ENCODE measurements around the gene ELP1. TPM values are rescaled to one million over a fixed set of nuclear protein-coding genes. Genes with fewer than 3 reads are reported as not detected.

Gene ELP1
- total RNA-seq, 1 donor from 2014 or later, result 46.6 TPM

- no peak for DNase-seq (ENCODE audit: low spot score, unreplicated experiment)
- TF ChIP-seq CTCF (IDR thresholded peaks at IDR 0.05; ENCODE audit: unreplicated experiment), result no peak
- no peak overlapping the region for H3K27ac Mint-ChIP-seq
- H3K9me3 Mint-ChIP-seq (ENCODE audit: low read depth), result no peaks in the 10 kb centered on the region
- peaks cover 20% of the 10 kb centered on the region for H3K36me3 Mint-ChIP-seq (ENCODE audit: insufficient read depth)
- no peak overlapping the region for H3K4me3 Mint-ChIP-seq (ENCODE audit: low read depth)
- peaks cover 10% of the 10 kb centered on the region for H3K4me1 Mint-ChIP-seq (ENCODE audit: low read depth)
- H3K27me3 Mint-ChIP-seq, result no peaks in the 10 kb centered on the region
Measured at GRCh38 chr9:108867116-108867515, 66.8 kb downstream of the ELP1 start.

- peaks cover 12% of the 10 kb centered on the region for H3K36me3 Mint-ChIP-seq (ENCODE audit: insufficient read depth)
- H3K4me3 Mint-ChIP-seq (ENCODE audit: low read depth), result no peak overlapping the region
- no peaks in the 10 kb centered on the region for H3K27me3 Mint-ChIP-seq
- H3K9me3 Mint-ChIP-seq (ENCODE audit: low read depth), result no peaks in the 10 kb centered on the region
- peaks cover 10% of the 10 kb centered on the region for H3K4me1 Mint-ChIP-seq (ENCODE audit: low read depth)
- TF ChIP-seq CTCF (IDR thresholded peaks at IDR 0.05; ENCODE audit: unreplicated experiment), result no peak
- no peak overlapping the region for H3K27ac Mint-ChIP-seq
- DNase-seq (ENCODE audit: low spot score, unreplicated experiment), result no peak
Measured at GRCh38 chr9:108866001-108866420, 67.9 kb downstream of the ELP1 start.

GRCh38 chr9:108865037-108865436 lies 68.9 kb downstream of the ELP1 start:
- no peaks in the 10 kb centered on the region for H3K9me3 Mint-ChIP-seq (ENCODE audit: low read depth)
- H3K4me1 Mint-ChIP-seq (ENCODE audit: low read depth), result peaks cover 10% of the 10 kb centered on the region
- no peak overlapping the region for H3K27ac Mint-ChIP-seq
- no peaks in the 10 kb centered on the region for H3K27me3 Mint-ChIP-seq
- no peak for DNase-seq (ENCODE audit: low spot score, unreplicated experiment)
- no peak overlapping the region for H3K4me3 Mint-ChIP-seq (ENCODE audit: low read depth)
- no peak for TF ChIP-seq CTCF (IDR thresholded peaks at IDR 0.05; ENCODE audit: unreplicated experiment)
- peaks cover 6% of the 10 kb centered on the region for H3K36me3 Mint-ChIP-seq (ENCODE audit: insufficient read depth)

- no peak for DNase-seq (ENCODE audit: low spot score, unreplicated experiment)
- Mint-ChIP-seq H3K27me3 (no peaks in the 10 kb centered on the region), H3K27ac (no peak overlapping the region), H3K4me3 (ENCODE audit: low read depth) (no peak overlapping the region), H3K9me3 (ENCODE audit: low read depth) (no peaks in the 10 kb centered on the region), H3K4me1 (ENCODE audit: low read depth) (peaks cover 8% of the 10 kb centered on the region), H3K36me3 (ENCODE audit: insufficient read depth) (peaks cover 6% of the 10 kb centered on the region)
- TF ChIP-seq CTCF (IDR thresholded peaks at IDR 0.05; ENCODE audit: unreplicated experiment), result no peak
Measured at GRCh38 chr9:108864446-108864845, 69.5 kb downstream of the ELP1 start.

GRCh38 chr9:108863891-108864290 lies 70.0 kb downstream of the ELP1 start:
- Mint-ChIP-seq H3K27ac (no peak overlapping the region), H3K27me3 (no peaks in the 10 kb centered on the region), H3K4me3 (ENCODE audit: low read depth) (no peak overlapping the region)

More at GRCh38 chr9:108863891-108864290, 70.0 kb downstream of the ELP1 start:
- DNase-seq (ENCODE audit: low spot score, unreplicated experiment), result no peak
- peaks cover 6% of the 10 kb centered on the region for H3K36me3 Mint-ChIP-seq (ENCODE audit: insufficient read depth)
- peaks cover 2% of the 10 kb centered on the region for H3K4me1 Mint-ChIP-seq (ENCODE audit: low read depth)
- no peaks in the 10 kb centered on the region for H3K9me3 Mint-ChIP-seq (ENCODE audit: low read depth)
- no peak for TF ChIP-seq CTCF (IDR thresholded peaks at IDR 0.05; ENCODE audit: unreplicated experiment)

Measured in progenitor cell of endocrine pancreas (in vitro differentiated cells).